IMR-90 (cell line): ENCODE measurements around the gene RNF32.

Experiments used
- CEBPB ChIP-seq: IDR thresholded peaks from 2 replicates; pipeline ENCODE4 v1.6.1; 2012; ENCODE audit warnings: low read depth, low read length, improper control_type of control experiment
- MAFK ChIP-seq: IDR thresholded peaks from 2 replicates; pipeline ENCODE4 v1.6.1; 2012; ENCODE audit warnings: low read depth, low read length, improper control_type of control experiment
- MXI1 ChIP-seq: IDR thresholded peaks from 2 replicates; pipeline ENCODE4 v1.6.1; 2012; ENCODE audit warnings: low read depth, mild to moderate bottlenecking, low read length, moderate library complexity, borderline replicate concordance
- POLR2A ChIP-seq: IDR thresholded peaks from 2 replicates; pipeline ENCODE4 v1.6.1; 2012; ENCODE audit warnings: mild to moderate bottlenecking, low read depth, low read length
- TF ChIP-seq, protein P1 (sequence below): conservative IDR thresholded peaks from 2 replicates; pipeline ENCODE4 v1.5.1; 2012; ENCODE audit warnings: mild to moderate bottlenecking, low read depth, low read length, improper control_type of control experiment

DNA sequence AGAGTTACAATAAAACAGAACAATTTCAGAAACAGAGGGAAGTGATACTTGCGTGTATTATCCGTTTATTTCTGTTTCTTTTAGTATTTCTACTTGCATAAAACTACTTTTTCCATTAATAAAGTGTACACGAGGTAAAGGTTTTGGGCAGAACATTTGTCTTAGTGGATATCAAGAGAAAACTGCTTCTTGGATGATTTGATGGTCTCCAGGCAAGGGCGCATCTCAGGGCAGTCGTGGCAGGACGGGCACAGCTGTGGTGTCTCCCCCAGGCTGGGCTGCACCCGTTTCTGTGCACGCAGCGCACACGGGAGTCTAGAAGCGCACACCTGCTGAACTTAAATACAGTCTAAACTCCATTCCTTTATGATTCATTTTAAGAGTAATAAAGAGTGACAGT is 23.4 kb upstream of the RNF32 start:
- TF ChIP-seq POLR2A (no peak), MXI1 (no peak), MAFK (no peak), CEBPB (no peak)
- TF ChIP-seq, protein P1, sequence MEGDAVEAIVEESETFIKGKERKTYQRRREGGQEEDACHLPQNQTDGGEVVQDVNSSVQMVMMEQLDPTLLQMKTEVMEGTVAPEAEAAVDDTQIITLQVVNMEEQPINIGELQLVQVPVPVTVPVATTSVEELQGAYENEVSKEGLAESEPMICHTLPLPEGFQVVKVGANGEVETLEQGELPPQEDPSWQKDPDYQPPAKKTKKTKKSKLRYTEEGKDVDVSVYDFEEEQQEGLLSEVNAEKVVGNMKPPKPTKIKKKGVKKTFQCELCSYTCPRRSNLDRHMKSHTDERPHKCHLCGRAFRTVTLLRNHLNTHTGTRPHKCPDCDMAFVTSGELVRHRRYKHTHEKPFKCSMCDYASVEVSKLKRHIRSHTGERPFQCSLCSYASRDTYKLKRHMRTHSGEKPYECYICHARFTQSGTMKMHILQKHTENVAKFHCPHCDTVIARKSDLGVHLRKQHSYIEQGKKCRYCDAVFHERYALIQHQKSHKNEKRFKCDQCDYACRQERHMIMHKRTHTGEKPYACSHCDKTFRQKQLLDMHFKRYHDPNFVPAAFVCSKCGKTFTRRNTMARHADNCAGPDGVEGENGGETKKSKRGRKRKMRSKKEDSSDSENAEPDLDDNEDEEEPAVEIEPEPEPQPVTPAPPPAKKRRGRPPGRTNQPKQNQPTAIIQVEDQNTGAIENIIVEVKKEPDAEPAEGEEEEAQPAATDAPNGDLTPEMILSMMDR: no peak
